GM12864 (cell line): Measurements from ENCODE around the gene PLK2.

Experiments
- DNase-seq: peaks from one replicate; pipeline ENCODE4 v3.0.0-alpha.2; 2011; ENCODE audit warnings: low read depth
- H3K4me3 ChIP-seq: 2 replicates; pipeline ENCODE4 v1.5.1; 2011; ENCODE audit warnings: mild to moderate bottlenecking, low read depth, low read length, control low read depth
- TF ChIP-seq, protein P1 (sequence below): IDR thresholded peaks from 2 replicates; pipeline ENCODE4 v1.5.1; 2011; ENCODE audit warnings: low read depth, mild to moderate bottlenecking, moderate library complexity, low read length, control low read depth, inconsistent platforms; ENCODE audit errors: missing control alignments

Gene PLK2

DNA sequence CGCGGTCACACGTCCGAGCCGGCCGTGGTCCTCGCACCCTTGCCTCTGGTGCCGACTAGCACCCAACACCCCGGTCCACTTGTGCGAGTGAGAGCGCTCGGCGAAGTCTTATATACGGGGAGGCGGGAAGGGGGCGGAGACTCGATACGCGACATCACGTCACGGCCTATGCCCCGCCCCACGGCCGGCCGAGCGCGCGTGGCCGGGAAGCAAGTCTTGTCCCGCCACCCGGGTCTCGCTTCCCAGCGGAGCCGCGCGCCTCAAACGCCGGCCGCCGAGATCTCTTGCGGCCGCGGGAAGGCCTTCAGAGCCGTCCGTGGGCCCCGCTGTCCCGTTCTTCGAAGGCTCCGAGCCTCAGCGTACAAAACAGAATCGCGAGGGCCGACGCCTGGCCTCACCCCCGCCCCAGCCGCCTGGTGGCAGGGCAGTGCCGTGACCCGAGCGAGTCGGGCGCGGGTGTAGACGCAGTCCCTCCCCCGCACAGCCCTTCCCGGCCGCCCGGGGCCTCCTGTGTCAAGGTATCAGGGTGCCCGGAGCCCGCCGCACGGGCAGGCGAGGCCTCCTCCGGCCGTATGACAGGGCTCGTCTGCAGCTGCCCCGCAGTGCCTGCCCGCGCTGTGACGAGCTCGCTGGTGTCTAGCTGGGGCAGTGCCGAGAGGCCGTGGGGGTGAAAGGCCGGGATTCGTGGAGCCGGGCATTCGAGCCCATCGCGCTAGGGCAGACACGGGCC lies at the start of gene PLK2:
TSS of gene PLK2 (minus strand) at position 85 of the 730 bp plus-strand sequence. CDS start 127 bp downstream, outside the sequence.
- TF ChIP-seq, protein P1, sequence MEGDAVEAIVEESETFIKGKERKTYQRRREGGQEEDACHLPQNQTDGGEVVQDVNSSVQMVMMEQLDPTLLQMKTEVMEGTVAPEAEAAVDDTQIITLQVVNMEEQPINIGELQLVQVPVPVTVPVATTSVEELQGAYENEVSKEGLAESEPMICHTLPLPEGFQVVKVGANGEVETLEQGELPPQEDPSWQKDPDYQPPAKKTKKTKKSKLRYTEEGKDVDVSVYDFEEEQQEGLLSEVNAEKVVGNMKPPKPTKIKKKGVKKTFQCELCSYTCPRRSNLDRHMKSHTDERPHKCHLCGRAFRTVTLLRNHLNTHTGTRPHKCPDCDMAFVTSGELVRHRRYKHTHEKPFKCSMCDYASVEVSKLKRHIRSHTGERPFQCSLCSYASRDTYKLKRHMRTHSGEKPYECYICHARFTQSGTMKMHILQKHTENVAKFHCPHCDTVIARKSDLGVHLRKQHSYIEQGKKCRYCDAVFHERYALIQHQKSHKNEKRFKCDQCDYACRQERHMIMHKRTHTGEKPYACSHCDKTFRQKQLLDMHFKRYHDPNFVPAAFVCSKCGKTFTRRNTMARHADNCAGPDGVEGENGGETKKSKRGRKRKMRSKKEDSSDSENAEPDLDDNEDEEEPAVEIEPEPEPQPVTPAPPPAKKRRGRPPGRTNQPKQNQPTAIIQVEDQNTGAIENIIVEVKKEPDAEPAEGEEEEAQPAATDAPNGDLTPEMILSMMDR, result peak; percentile 48
- peak; percentile 30 for DNase-seq
- peak within 1 kb of the TSS; percentile 59 for H3K4me3 ChIP-seq

DNA sequence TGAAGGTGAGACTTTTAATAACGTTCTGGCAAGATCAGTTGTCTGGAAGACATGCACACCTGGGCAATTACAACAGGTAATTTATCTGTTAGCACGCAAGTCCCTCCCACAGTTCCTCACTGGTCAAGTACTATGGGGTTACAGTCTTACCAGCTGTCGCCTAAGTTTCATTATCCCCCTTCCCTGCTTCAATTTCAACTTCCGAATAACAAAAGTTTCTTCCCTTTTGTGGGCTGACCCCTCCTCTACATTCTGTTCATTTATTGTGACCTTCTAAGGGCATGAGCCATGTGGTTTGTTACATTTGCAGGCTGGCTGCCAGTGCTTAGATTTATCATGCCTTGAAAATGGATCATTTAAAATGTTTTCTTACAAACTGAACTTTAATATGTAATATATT lies 47.8 kb upstream of the PLK2 start:
- TF ChIP-seq, protein P1, result no peak
- DNase-seq, result no peak
- no peak overlapping the region for H3K4me3 ChIP-seq

DNA sequence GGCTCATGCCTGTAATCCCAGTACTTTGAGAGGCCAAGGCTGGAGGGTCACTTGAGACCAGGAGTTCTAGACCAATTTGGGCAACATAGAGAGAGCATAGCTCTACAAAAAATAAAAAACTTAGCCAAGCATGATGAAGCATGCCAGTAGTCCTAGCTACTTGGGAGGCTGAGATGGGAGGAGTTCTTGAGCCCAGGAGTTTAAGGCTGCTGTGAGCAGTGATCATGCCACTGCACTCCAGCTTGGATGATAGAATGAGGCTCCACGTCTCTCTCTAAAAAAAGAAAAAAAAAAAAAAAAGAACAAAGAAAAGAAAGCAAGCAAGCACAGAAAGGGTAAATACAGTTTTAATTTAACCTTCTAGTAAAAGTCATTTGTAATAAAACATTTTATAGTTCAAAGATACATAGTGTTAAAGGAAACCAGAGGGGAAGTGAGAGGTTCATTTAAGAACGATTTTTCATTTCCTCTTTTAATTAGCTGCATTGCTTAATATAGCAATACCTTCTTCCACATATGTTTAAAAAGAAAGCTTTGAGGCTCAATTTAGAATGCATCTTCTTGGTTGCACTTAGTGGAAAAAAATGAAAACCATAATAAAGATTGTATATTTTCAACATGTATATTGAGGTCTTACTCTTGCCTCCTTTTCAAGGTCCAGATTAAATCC lies 46.2 kb upstream of the PLK2 start:
- TF ChIP-seq, protein P1, result no peak

DNA sequence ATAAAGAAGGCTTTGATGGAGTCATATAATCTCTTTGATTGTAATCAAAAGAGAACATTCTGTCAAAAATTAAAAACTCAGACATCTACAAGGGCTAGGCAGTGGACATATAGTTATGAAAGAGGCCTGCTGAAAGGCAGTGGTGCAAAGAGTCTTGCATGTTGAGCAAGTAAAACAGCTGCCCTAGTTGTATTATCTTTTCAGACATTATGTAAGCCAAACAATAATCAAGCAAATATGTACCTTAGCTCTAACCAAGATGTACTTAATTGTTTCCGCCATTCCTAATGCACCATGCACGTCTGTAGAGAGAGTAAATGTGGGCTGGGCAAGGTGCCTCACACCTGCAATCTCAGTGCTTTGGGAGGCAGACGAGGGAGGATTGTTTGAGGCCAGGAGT lies 45.6 kb upstream of the PLK2 start:
- DNase-seq, result no peak
- H3K4me3 ChIP-seq, result no peak overlapping the region
- TF ChIP-seq, protein P1, result no peak

More for the DNA sequence above, 46.2 kb upstream of the PLK2 start:
- no peak for DNase-seq
- no peak overlapping the region for H3K4me3 ChIP-seq

DNA sequence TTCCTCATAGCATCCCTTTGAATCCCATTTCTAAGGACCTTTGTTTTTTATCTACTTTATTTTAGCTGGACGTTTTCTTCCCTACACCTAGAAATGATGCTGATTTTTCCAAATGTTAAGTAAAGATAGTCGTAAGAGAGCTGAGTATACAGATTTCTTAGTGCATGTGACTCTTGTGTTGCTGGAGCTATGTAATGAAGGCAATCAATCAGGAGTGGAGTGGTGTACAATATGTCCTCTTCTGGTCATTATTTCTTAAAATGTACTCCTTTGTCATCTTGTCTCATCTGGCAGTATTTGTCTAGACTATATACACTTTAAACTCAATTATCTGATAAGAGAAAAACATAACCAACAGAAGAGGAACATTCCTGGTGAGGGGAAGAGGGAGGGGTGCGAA lies 44.9 kb upstream of the PLK2 start:
- TF ChIP-seq, protein P1, result no peak
- no peak overlapping the region for H3K4me3 ChIP-seq
- DNase-seq, result no peak

DNA sequence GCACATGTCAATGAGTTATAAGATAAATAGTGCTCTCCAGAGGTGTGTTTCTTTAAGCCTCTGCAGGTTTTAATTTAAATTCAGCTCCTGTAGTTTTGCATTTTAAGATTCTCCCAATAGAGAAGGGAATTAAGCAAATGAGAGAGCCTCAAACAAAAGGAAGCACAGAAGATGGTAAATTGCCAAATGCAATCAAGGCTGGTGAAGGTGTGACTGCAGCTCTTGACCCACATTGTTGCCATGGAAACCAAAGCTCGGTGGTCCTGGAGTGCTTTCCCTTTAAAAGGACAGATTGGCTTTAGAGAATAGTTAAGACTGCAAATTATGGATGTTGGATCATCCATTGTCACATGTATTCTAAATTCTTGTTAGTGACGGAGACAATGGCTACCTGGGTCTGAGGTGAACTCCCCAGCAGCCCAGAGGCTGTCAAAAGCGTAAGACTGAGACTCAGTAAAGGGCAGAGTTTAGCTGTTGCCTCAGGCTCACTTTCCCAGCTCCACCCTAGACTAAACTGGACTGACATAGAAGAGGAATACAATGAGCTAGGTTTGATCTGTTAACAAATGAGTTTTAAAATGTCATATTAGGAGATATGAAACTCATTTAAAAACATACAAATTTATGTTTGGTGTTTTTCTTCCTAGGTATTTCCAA lies 43.6 kb upstream of the PLK2 start:
- H3K4me3 ChIP-seq, result no peak overlapping the region
- TF ChIP-seq, protein P1, result no peak
- no peak for DNase-seq
